HG02973 (cell line): ENCODE results near the gene RECK.
"Not testable (repeated sequence)": the region's sequence is repeated elsewhere in the genome, so short reads cannot be mapped to it uniquely, and the experiment has no call there.

Experiments used
- ATAC-seq: cut with Tn5 transposase; IDR thresholded peaks from one replicate; pipeline ENCODE4 v1.9.1; 2021; ENCODE audit warnings: moderate library complexity; ENCODE audit not compliant: unreplicated experiment

The RECK gene, protein sequence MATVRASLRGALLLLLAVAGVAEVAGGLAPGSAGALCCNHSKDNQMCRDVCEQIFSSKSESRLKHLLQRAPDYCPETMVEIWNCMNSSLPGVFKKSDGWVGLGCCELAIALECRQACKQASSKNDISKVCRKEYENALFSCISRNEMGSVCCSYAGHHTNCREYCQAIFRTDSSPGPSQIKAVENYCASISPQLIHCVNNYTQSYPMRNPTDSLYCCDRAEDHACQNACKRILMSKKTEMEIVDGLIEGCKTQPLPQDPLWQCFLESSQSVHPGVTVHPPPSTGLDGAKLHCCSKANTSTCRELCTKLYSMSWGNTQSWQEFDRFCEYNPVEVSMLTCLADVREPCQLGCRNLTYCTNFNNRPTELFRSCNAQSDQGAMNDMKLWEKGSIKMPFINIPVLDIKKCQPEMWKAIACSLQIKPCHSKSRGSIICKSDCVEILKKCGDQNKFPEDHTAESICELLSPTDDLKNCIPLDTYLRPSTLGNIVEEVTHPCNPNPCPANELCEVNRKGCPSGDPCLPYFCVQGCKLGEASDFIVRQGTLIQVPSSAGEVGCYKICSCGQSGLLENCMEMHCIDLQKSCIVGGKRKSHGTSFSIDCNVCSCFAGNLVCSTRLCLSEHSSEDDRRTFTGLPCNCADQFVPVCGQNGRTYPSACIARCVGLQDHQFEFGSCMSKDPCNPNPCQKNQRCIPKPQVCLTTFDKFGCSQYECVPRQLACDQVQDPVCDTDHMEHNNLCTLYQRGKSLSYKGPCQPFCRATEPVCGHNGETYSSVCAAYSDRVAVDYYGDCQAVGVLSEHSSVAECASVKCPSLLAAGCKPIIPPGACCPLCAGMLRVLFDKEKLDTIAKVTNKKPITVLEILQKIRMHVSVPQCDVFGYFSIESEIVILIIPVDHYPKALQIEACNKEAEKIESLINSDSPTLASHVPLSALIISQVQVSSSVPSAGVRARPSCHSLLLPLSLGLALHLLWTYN

DNA sequence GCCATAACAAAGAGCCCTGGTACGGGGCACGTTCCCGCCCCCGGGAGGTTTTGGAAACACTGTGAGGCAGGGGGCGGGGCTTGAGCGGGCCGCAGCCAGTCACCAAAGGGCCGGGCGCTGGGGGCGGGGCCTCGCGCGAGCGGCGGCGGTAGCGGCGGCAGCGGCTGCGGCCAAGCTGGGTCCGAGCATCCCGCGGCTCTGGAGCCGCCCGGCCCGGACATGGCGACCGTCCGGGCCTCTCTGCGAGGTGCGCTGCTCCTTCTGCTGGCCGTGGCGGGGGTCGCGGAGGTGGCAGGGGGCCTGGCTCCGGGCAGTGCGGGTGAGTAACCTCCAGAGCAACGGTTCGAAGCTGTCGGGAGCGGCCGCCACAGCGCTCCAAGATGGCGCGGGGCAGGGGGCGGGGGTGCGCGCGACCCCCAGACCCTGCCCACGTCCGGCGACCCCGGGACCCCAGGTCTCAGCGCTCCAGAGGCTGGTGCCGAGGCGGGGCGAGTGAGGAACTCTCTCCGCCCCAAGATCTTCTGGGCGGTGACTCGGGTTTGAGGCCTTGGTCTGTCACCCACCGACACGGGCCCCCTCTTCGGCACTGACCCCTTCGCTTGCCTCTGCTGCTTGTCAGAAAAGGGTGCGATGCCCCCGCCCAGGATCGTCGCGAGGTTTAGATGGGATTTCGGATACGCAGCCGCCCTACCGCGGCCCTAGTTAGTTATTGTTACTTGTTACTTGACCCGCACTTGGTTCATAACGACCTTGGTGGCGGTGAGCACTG, at the start of gene RECK:
TSS of gene RECK (plus strand) at position 134 of the 769 bp plus-strand sequence. CDS start at position 220, 86 bp downstream.
- ATAC-seq: no peak

DNA sequence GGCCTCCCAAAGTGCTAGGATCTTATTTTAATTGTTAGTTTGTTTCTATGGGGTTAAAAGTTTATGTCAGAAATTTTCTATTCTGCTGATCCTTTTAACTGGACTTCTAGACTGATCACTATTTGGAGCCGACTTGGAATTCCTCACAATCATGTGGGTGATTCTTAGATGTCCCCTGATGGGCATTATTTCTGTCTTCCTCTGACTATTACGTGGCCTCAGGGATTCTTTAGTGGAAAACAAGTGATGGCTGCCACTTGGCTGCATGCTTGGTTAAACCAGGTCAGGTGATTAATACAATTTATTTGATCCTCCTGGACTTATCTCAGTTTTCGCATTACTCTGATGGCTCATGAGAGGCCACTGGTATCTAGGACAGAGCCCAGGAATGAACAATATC, 46.6 kb upstream of the RECK start:
- ATAC-seq: no peak

DNA sequence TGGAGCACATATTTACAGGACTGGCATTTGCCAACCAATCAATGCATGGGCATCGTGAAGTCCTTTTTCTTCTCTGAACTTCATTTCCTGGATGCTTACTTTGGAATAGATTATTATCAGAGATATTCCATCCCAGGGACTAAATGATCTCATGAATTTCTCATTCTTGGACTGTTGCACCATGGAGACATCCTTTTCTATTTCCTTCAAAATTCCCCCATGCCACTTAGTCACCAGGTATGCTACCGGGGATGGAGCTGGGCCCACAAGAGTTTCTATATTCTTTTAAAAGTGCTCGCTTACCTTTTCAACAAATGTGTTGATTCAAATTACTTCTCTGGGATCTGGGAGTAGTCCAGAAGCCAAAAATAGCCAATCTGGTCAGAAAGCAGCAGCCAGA, 43.6 kb upstream of the RECK start:
- not testable (repeated sequence) for ATAC-seq

DNA sequence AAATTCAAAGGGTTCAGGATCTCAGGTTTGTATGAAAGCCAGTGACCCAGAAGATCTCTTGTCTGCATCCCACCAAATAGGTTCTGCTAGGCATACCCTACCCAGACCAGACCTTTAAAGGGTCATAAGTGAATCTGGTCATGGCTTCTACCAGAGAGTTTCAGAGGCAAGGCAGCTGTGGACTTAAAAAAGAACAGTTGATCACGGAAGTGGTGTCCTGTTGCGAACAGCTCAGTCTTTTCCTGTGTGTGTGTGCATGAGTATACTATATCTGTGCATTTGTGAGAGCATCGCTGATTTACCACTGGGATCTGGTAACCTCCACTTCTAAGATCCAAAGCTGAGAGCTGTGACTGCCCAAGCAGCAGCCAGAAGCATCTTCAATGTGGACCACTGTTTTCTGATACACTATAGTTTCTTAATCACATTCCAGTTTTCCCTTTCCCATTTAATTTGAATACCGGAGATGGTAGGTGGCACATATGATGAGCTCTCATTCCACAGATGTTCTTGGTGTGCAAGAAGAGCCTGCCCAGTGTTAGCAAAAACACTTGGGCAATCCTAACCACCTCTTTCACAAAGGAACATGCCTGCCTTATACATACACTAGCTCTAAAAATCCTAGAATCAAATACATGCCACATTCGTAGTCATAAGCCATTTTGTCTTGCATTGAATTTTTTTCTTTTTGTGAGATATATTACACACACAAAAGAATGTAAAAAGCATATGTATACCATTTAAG, 42.6 kb upstream of the RECK start:
- no peak for ATAC-seq

DNA sequence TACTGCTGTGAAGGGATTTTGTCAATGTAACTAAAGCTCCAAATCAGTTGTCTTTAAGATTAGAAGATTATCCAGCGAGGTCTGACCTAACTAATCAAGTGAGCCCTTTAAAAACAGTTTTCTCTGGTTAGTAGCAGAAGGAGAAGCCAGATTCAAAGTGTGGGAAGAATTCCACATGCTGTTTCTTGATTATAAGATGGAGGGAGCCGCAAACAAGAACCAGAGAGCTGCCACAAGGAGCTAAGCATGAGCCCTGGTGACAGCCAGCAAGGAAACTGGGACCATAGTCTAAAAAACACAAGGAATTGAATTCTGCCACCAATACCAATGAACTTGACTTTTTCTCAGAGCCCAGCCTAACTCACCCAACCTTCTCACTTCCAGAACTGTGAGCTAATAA, 41.8 kb upstream of the RECK start:
- no peak for ATAC-seq

DNA sequence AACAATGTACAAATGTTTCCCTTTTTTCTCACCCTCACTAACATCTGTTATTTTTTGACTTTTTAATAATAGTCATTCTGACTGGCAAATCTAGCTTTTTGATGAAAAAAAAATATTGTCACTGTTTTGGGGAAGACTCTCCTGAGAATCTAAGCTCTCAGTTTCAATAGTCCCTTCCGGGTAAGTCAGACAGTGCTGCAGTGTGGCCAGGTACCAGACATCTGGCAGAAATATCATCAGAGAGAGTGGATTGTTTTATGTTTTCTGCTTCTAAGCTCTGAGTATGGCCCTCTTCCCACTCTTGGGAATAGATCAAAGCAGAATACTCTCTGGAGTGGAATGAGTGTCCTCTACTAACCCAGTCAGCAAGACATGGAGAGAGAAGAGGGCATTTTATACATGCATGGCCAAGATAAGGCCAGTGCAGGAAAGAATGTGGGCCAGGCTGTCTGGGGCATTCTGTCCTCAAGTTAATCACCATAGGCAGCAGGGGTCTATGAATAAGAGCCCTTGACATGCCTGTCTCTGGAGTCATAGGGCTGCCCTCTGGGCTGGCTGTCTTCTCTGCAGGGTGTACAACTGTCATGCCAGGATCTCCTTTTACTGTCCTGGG, 40.2 kb upstream of the RECK start:
- ATAC-seq: no peak

DNA sequence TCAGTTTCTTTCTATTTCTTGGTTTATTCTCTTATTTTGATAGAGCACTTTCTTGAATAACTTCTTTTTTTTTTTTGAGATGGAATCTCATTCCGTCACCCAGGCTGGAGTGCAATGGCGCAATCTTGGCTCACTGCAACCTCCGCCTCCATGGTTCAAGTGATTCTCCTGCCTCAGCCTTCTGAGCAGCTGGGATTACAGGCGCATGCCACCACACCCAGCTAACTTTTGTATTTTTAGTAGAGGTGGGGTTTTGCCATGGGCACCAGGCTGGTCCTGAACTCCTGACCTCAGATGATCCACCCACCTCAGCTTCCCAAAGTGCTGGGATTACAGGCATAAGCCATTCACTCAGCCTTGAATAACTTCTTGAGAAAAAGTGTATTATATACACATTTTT, 39.7 kb upstream of the RECK start:
- not testable (repeated sequence) for ATAC-seq

DNA sequence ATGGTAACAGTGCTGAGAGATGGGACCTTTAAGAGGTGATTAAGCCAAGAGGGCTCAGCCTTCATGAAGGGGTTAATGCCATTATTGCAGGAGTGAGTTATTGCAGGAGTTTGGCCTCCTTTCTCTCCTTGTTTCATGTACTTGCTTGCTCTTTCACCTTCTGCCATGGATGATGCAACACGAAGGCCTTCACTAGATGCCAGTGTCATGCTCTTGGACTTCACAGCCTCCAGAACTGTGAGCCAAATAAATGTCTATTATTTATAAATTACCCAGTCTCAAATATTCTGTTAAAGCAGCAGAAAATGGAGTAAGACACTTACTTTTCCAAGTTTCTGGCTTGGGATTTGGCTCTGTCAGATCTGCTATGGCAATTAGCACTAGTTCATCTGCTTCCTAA, 38.4 kb upstream of the RECK start:
- ATAC-seq: no peak

DNA sequence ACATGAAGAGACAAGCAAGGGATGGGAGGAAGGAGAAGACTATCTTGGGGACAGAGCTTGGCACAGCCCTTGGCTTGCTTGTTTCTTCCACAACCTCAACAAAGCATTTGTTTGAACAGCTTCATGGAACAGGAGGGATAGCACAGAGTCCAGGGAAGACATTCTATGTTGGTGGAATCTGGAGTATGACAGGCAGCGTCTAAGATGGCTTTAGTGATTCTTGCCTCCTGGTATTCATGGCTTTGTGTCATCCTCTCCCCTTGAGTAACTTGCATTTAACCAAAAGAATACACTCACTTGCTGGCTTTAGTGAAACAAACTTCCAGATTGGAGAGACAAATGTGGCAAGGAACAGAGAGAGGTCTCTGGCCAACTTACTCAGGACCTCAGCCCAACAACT, 30.8 kb upstream of the RECK start:
- no peak for ATAC-seq

DNA sequence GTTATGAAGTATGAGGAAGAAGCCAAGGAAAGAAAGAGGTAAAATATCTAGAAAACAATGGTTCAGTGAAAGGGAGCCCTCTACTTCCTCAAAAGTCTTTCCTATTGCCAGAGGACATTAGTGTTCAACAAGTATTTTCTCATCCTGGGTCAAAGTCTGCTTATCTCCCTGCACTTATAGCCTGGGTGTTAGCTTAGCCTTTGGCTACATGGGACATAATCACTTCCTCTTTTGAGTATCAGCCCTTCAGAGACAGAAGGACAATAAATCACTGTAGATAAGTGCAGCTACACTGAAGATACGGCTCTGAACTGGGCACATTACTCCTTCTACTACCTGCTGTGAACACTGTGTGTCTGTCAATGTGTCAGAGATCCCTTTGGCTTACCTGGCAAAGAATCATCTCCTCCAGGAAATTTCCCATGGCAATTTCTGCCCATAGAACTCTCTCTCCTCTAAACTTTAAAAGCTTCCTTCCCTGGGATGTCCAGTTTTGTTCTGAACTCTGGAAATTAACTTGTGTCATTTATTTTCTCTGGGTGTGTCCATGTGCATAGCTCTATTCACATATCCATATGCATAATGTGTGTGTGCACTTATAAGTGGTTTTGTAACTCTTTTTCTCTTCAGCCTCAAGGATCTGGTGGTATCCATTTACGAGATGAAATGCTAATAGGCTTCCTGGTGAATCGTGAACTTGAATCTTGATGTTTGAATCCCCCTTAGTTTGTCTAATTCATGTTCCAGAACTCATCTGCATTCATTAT, 30.0 kb upstream of the RECK start:
- ATAC-seq: no peak

DNA sequence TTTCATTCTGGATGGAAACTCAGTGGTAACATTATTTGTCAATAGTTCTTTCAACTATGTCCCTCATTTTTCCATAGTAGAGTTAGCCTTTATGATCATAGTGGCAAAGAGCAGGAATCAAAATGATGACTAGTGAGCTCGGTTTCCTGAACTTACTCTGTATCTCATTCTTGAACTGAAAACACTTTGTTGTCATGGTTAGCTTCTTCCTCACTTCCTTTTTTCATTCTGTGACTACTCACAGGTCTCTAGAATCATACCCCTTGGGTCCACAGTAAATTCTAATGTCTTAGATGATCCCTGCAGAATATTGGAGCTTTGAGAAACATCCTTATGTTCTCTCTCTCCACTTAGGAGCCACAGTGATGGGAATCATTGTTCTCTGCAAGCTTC, 29.4 kb upstream of the RECK start:
- ATAC-seq: no peak

DNA sequence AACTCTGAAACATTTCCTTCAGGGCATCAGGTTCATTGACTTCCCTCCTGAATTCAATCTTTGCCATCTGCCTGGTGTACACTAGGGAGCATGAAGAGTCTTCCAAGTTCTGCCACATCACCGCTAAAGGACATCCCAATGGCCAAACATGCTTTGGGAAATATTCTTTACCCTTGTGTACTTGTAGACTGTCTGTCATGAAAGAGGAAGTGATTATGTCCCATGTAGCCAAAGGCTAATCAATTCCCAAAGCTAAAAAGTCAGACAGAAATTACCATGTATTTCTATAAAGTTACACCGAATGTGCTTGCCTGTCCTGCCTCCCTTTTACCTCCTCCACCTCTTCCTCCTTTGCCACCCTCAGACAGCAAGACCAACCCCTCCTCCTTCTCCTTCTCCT, 28.9 kb upstream of the RECK start:
- ATAC-seq: no peak

DNA sequence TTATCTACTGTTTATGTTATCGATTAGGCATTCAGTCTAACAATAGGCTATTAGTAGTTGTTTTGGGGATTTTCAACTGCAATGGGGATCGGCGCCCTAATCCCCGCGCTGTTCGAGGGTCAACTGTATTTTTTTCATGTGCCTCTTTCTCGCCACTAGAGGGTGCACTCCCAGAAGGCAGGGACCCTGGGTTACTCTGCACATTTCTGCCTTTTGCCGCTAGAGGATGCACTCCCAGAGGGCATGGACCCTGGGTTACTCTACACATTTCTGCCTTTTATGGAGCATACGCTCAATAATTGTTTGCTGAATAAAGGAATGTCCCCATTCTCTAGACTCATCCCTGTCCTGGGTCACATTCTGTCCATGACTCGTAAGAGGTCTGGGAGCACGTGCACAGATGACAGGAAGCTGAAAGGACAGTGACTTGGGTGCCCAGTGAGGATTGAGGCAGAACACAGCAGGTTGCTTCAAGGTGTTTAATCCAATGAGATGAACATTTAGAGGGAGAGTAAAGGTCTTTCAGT, 27.9 kb upstream of the RECK start:
- ATAC-seq: peak; percentile 63

DNA sequence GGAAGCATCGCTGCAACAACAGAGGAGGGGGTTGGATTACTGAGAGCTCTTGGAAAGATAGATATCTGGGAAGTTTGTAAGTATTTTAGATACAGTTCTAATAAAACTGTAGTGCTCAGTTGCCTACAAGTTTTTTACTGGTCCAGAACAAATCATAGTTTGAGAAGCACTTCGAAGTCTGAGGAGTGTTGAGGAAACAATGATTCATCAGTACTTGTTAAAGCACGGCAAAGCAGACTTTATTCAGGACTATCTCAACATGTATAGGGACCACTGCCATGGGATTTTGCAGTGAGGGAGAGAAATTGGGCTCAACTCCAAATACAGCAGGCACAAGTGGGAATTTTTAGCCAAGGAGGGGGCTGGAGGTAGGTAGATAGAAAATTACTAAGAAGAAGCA, 25.3 kb upstream of the RECK start:
- no peak for ATAC-seq

DNA sequence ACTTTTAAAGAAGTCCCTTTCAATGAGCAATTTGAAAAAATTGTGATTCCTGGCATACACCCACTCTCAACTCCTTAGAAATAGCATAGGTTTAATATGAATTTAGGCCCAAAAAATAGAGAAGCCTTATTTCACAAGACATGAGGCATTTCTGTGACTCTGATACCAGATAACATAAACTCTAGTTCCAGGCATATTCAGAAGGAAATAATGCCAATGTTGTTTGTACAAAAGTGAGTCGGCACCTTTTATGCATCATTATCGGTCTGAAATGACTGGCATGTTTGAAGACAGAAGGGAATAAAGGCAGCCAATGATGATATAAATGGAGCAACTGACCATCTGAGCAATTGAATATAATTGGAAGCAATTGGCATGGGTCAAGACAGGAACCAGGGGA, 19.4 kb upstream of the RECK start:
- no peak for ATAC-seq

DNA sequence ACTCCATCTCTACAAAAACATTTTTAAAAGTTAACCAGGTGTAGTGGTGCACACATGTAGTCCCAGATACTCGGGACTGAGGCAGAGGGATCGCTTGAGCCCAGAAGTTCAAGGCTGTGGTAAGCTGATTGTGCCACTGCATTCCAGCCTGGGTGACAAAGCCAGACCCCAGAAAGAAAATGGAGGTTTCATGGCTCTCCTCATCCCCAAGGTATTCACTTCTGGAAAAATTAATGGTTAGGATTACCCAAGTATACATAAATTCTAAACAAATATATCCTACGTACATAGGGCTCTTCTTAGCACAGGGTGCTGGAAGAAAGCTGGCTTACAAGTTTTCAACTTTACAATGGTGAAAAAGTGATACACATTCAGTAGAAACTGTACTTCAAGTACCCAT, 18.6 kb upstream of the RECK start:
- ATAC-seq: no peak

DNA sequence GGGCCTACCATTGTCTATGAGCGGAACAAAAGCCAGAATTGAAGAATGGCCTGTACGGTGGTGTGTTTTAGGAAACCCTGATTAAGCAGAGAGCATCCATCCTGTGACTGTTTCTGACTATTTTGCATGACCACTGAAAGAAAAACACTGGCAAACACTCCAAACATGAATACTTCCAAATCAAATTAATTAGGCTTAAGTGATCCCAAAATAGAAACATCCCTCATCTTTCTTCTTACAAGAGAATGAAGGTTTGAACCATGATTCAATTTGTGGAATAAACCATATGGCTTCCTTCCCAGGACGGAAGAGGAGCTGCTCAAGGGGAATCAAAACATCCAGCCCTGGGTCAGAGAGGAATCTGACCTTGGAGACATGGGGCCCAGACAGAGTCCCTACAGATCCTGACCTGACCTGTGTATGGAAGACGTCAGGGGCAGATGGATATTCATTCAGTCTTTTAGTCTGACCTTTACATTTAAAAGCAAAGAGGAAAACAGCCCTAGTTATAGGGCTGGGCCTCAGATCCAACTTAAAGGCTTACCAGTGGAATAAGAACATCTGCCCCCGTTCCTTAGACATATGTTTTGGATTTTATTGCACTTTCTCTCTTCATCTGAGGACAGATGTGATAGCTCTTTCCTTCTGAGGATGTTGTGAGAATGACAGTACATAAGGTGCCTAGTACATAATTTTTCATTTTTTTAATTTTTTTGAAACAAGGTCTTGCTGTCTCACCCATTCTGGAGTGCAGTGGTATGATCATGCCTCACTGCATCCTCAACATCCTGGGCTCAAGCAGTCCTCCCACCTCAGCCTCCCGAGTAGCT, 17.6 kb upstream of the RECK start:
- no peak for ATAC-seq

DNA sequence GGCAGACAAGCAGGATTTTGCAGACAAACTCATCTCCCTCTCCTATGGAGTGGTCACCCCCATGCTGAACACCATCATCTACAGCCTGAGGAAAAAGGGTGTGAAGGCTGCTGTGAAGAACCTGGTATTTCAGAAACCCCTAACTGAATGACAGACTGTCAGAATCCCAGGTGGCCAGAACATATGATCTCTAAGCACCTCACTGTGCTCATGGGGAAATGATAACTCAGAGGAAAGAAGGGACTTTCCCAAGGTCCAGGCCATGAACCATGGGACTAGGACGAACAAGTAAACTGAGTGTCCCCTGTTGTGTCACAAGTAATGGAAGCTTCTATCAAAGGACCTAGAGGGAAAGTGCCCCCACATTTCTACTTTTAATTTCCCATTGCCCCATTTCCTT, 14.7 kb upstream of the RECK start:
- no peak for ATAC-seq
